Measurements from ENCODE around the gene TIMM23. TPM values are rescaled to one million over a fixed set of nuclear protein-coding genes. Genes with fewer than 3 reads are reported as not detected.

Gene TIMM23
- total and polyA plus RNA-seq, 2 of the 4 experiments (the other 2 are of a cell fraction): 82.4 to 86.2 TPM

GRCh38 chr10:46005383-46005782 lies 33.1 kb downstream of the TIMM23 start:
- H2AK9ac ChIP-seq (replicated peaks; ENCODE audit: low read depth, low read length, poor library complexity): no peak overlapping the region
- no peak overlapping the region for H3K23ac ChIP-seq (ENCODE audit: low read depth, low read length)
- H3K9me3 ChIP-seq (ENCODE audit: control insufficient read depth, insufficient read depth, low read length): no peaks in the 10 kb centered on the region
- no peaks in the 10 kb centered on the region for H3K9me1 ChIP-seq (ENCODE audit: insufficient read depth, low read length)
- ATAC-seq (ENCODE audit: low read depth) (no peak), DNase-seq (no peak)
- H3K27me3 ChIP-seq (ENCODE audit: control insufficient read depth, insufficient read depth, low read length): no peaks in the 10 kb centered on the region
- no peak overlapping the region for H2BK15ac ChIP-seq (ENCODE audit: low read depth, low read length)
- no peak overlapping the region for H4K5ac ChIP-seq (ENCODE audit: low read depth, low read length)
- H3K27ac ChIP-seq (ENCODE audit: insufficient read depth, low read length): no peak overlapping the region
- H3K18ac ChIP-seq (ENCODE audit: low read depth, low read length): peak overlapping the region; percentile 29; the same call in 1 of the 2 replicates
- no CpG with 5 or more reads among the region's 4 CpGs for WGBS, 2 experiments (ENCODE audit: extremely low coverage in 2 of 2, insufficient read length in 1 of 2)
- H3K36me3 ChIP-seq (ENCODE audit: control insufficient read depth, insufficient read depth, low read length): peaks cover 55% of the 10 kb centered on the region
- H3K14ac ChIP-seq (replicated peaks; ENCODE audit: low read depth, low read length): no peak overlapping the region
- CTCF ChIA-PET: interaction anchor here (1.1 kb wide), 1 partner anchor 47 kb away, joined by 3 read pairs; no protein-coding TSS in a partner anchor
- peak overlapping the region; percentile 53; the same call in 1 of the 2 replicates for H2AK5ac ChIP-seq (ENCODE audit: low read depth, low read length)
- H4K8ac ChIP-seq (ENCODE audit: low read depth in 2 of 2, low read length in 2 of 2): no peak overlapping the region
- TF ChIP-seq RFX5 (IDR thresholded peaks at IDR 0.05; ENCODE audit: low read depth, low read length) (no peak), MAZ (IDR thresholded peaks at IDR 0.05; ENCODE audit: borderline replicate concordance, low read depth, low read length) (no peak), RAD21 (IDR thresholded peaks at IDR 0.05; ENCODE audit: low read length) (no peak), CEBPB (IDR thresholded peaks at IDR 0.05; ENCODE audit: low read depth, low read length) (no peak), FOS (IDR thresholded peaks at IDR 0.05; ENCODE audit: low read depth, low read length) (no peak), MAFK (IDR thresholded peaks at IDR 0.05; ENCODE audit: low read depth, low read length) (no peak), MXI1 (IDR thresholded peaks at IDR 0.05; ENCODE audit: borderline replicate concordance, low read depth, low read length) (no peak), ELK1 (IDR thresholded peaks at IDR 0.05; ENCODE audit: borderline replicate concordance, low read depth, low read length) (no peak)
- intact Hi-C loops (cut with micrococcal nuclease) (no loop called here), dilution Hi-C loops (cut with HindIII; ENCODE audit: low sequenced_read_pairs, unreplicated experiment) (no loop called here), in situ Hi-C loops (cut with MboI; ENCODE audit: low sequenced_read_pairs) (loop anchor here (25.0 kb wide), 1 partner anchor 1018 kb away; the partner anchor contains the start of gene DEPP1)
- no peak overlapping the region for H3K4ac ChIP-seq (ENCODE audit: low read depth, low read length)
- no peak overlapping the region for H4K91ac ChIP-seq (ENCODE audit: insufficient read depth, low read depth, low read length)
- H2BK5ac ChIP-seq (ENCODE audit: low read depth, low read length, poor library complexity, severe bottlenecking): peak overlapping the region; percentile 32
- H4K20me1 ChIP-seq (ENCODE audit: insufficient read depth, low read length): peaks cover 5% of the 10 kb centered on the region; the same call in 1 of the 2 replicates
- no peak overlapping the region for H3K56ac ChIP-seq (ENCODE audit: extremely low read depth, insufficient read depth, low read length)
- POLR2A ChIA-PET (ENCODE audit: unreplicated experiment): no interaction called here
- H2BK20ac ChIP-seq (ENCODE audit: low read depth, low read length): no peak overlapping the region
- H3K79me1 ChIP-seq (ENCODE audit: low read depth in 1 of 2, low read length in 2 of 2): peaks cover 17 to 54% of the 10 kb centered on the region in 2 experiments
- TSS peak; percentile 87 for BruUV-seq (replicated peaks)
- peaks cover 4% of the 10 kb centered on the region; the same call in 1 of the 2 replicates for H3K4me1 ChIP-seq (ENCODE audit: control insufficient read depth, insufficient read depth, low read length)
- no peak overlapping the region for H3K9ac ChIP-seq (ENCODE audit: low read depth, low read length)
- no peak overlapping the region for H3K4me3 ChIP-seq (ENCODE audit: insufficient read depth, low read depth, low read length)
- no peak overlapping the region for H2AFZ ChIP-seq (replicated peaks; ENCODE audit: low read length, poor library complexity)
- H3K4me2 ChIP-seq (ENCODE audit: low read depth, low read length): no peak overlapping the region
- no peak overlapping the region for H2BK120ac ChIP-seq (ENCODE audit: low read depth, low read length)
